GM18505 (cell line): ENCODE results near the gene NGB.
"Not testable (repeated sequence)": the region's sequence is repeated elsewhere in the genome, so short reads cannot be mapped to it uniquely, and the experiment has no call there.

ENCODE experiments used
- ATAC-seq: cut with Tn5 transposase; IDR thresholded peaks from one replicate; pipeline ENCODE4 v1.9.1; 2021; ENCODE audit not compliant: unreplicated experiment
- POLR2A ChIP-seq: IDR thresholded peaks from 4 replicates; pipeline ENCODE4 v1.6.1; 2011; ENCODE audit warnings: borderline replicate concordance; ENCODE audit not compliant: insufficient read depth, insufficient read length; ENCODE audit errors: extremely low read depth

Gene NGB

DNA sequence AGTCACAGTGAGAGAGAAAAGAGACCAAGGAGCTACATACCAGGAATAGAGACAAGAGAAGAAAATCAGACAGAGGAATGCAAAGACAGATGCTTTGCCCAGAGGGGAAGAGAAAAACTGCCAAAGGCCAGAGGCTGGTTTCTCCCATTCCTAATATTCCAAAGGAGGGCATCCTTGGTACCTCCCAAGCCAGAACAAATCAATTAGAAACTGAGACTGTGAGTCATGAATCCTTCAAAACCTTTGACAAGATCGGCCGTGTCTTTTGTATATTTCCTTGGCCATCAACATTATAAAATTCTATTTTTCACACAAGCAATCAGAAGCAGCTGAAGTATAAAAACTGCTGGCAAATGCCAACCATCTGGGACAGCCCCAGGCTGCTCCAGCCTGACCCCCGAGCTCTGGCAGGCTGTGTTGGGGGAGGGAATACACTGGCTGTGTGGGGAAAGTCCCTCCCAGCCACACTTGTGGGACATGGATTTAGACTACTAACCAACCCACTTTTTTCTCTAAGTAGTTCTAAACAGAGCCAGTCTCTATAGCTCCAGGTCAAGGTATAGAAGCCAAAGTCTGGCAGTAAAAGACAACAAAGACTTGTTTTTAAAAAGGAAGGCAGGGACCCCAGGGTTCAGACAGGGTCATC is 36.0 kb upstream of the NGB start:
- no peak for ATAC-seq
- no peak for TF ChIP-seq POLR2A

DNA sequence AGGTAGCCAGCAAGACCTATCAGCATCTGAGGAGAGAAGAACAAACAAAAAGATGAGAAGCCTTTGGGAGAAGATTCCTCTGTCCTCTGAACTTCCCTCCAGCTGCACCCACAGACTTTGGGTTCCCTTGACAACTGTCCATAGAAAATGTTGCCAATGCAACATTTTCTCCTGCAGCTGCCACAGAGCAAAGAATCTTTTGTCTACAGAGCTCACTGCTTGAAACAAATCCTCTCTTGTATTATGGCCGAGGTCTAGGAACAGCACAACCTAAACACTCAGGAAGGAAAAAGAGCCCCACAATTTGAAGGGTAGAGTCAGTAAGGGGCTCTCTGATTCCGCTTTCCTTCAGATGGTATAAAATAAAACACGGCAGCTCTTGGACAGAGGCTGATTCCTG is 35.4 kb upstream of the NGB start:
- ATAC-seq = no peak

DNA sequence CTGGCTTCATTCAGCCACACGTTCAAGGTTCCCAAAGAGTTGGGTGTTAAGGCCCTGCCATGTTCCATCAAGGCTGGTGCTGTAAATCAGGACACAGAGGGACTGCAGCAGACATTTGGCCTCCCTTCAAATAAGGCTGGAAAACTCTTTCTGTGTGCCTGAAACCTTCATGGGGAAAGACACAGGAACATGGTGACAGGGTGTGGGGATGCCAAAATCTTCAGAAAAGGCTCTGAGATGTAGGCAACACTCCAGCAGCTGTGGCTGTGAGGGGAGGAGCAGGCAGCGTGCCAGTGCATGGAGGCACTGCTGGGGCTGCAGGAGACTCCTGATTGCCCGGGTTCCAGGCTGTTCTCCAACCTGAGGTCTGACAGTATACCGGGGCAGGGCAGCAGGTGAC is 34.7 kb upstream of the NGB start:
- no peak for ATAC-seq
- no peak for TF ChIP-seq POLR2A

More for the DNA sequence above, 35.4 kb upstream of the NGB start:
- no peak for TF ChIP-seq POLR2A

DNA sequence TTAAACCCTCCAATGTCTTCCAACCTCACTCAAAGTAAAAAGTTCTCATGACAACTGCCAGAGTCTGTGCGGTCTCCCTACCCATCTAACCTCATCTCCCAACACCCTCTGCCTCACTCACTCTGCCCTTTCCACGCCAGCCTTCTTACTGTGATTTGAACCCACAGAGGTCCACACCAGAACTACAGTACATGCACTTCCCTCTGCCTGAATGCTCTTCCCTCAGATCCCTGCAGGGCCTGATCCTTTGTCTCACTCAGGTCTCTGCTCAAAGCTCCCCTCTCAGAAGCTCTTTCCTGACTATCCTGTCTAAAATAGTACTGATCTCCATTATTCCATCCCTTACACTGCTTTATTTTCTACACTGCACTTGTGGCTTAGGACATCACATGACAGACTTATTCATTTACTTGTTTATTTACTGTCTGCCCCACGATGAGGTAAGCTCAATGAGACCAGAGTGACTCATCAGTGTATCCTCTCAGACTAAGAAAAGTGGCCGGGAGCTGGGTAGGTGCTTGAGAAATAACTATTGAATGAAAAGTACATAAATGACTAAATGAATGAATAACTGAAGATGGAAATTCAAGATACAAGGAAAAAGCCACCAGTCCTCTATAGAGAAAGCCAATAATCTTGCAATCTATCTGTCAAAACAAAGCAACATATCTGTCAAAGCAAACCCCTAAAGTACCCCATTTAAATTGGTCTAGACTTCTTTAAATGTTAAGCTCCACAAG is 32.6 kb upstream of the NGB start:
- ATAC-seq = no peak
- no peak for TF ChIP-seq POLR2A

DNA sequence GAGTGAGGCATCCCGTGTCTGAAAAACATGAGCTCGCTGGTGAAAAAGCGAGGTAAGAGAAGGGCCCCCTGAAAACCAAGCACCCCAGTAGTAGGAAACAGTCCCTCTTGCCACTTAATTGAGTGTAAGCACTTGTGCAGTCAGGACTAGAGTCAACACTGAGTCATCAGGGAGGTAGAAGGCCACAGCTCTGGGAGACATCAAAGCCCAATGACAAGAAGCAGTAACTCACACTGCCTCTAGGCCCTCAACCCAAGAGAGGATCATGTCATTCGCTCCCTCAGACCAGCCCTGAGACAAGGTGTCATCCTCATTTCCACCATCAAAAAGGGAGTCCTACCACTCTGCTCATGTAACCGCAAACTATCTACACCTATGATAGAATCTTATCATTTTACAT is 31.9 kb upstream of the NGB start:
- TF ChIP-seq POLR2A = no peak
- ATAC-seq = no peak

DNA sequence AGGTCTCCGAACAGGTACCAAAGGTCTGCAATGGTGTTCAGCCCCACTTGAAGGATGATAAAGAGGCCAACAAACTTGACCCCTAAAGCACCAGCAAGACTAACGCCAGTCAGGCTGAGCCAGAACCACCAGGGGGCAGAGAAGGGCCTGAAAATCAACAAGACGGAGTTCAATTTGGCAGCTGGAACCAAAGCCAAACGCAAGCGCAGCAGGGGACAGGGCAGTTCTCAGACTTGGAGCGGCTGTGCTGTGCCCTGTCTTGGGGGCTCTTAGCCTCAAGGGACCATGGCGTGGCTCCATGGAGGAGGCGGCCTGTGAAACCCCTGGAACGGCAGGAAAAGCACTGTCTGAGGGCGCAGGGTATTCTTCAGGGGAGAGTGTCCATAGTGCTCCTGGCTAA is 30.1 kb upstream of the NGB start:
- no peak for ATAC-seq
- TF ChIP-seq POLR2A = no peak

DNA sequence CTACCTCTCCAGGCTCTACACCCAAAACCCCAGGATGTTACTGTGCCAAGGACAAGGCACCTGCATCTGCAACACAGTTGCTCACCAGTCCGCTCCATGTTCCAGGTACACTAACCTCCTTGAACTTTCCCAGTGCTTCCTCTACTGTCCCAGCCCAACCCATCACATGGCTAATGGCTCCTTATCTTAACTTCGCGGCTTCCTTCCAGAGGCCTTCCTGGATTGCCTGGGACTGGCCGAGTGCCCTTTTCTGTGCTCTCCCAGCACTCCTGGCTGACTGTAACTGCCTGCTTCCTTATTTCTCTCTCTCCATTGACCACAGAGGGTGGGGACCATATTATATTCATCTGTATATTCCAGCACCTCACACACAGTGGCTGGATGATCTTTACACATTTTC is 28.8 kb upstream of the NGB start:
- no peak for ATAC-seq
- TF ChIP-seq POLR2A = no peak

DNA sequence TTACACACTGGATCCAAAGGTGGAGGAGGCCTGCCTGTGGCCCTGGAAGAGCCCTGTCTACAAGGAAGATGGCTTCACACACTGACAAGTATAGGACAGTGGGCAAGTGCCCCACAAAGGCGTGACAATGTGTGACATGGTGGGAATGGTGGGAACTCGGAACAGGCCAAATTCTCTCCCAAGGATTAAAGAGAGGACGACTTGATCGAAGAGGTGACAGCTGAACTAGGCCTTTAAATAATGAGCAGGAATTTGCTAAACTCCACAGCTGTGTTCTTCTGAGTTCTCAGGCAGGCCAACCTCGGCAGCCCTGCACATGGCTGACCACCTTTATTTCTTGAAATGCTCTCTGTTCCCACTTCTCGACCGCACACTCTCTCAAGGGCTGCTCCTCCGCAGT is 25.9 kb upstream of the NGB start:
- TF ChIP-seq POLR2A = no peak
- ATAC-seq = no peak

DNA sequence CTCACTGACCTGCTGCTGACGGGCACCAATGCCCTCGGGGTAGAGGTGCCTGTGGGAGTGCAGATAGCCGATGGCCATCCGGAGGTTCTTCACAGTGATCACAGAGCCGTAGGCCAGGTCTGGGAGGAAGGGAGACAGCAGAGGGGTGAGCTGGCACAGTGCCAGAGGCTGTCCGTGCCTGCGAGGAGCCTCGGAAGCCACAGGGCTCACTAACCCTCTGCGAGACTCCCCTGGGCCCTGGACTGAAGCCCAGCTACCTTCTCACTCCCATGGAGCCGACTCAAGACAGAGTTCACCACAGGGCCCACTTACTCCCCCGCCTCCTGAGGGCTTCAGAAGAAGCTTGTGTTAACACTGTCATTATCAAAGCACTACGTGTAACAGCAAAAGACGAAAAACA is 25.1 kb upstream of the NGB start:
- TF ChIP-seq POLR2A = no peak
- no peak for ATAC-seq

DNA sequence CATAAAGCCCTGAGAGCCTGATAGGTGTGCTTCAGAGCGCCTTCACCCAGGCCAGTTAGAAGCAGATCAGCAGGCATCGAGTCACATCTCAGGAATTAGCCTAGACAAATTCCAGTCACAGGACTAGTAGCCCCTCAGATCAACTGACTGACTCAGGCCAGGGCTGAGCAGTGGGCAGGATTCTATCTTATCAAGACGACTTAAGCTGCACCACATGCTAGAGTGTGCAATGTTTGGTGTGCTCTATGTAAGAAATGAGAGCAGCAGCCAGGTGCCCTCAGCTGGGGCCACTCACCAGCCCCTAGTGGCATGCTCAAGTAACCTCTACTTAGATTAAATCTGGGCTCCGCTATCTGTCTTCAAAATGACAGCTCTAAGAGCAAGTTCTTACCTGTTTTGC is 19.7 kb upstream of the NGB start:
- ATAC-seq = no peak
- TF ChIP-seq POLR2A = no peak

DNA sequence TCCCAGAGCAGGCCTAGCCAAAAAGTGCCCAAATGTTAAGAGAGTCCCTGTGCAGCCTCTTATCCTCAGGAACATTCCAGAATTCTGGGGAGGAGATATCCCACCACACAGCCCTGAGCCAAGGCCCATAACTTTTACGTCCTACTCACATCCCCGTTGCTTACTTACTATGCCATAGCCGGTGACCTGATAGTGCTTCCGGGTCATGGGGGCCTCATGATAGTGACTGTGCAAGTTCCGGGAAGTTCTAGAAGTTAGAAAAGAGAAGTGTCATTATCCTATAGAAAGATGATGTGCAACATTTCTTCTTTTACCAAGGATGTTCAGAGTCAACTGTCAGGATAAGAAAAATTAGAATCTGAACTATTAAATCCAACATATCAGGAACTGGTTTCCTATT is 15.6 kb upstream of the NGB start:
- no peak for ATAC-seq
- TF ChIP-seq POLR2A = no peak

DNA sequence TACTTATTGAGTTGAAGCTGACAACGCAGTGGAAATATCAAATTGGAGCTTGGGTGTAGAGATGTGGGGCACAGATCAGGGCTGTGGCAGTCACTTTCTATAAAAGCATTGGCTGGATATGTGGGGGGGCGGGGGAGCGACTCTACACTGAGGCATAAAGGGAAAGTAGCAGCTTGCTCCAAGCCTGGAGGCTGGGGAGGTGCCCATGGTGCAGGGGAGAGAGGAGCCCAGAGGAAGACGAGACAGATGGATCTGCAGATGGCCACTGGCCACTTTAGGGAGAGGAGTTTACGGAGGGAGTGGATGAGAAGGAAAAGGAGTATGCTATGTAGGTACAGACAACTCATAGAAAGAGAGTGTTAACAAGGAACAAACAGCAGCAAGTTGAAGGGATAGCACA is 13.5 kb upstream of the NGB start:
- no peak for ATAC-seq
- no peak for TF ChIP-seq POLR2A

DNA sequence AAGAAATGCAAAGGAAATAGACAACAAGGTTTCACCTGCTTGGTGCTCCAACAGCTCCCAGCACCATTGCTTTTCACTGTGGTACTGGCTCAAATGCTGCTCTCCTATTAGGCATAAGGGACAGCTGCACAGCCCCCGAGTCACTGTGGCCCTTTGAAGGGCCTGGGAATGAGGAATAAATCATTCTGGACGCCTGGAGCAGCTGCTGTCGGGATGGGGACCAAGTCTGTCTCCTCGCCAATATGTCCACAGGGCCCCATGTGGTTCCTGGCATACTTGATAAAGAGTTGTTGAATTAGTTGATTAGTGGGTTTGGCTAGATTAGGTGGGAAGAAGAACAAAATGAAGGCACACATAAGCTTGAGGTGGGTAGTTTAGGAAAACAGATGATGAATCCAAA is 13.1 kb upstream of the NGB start:
- TF ChIP-seq POLR2A = no peak

DNA sequence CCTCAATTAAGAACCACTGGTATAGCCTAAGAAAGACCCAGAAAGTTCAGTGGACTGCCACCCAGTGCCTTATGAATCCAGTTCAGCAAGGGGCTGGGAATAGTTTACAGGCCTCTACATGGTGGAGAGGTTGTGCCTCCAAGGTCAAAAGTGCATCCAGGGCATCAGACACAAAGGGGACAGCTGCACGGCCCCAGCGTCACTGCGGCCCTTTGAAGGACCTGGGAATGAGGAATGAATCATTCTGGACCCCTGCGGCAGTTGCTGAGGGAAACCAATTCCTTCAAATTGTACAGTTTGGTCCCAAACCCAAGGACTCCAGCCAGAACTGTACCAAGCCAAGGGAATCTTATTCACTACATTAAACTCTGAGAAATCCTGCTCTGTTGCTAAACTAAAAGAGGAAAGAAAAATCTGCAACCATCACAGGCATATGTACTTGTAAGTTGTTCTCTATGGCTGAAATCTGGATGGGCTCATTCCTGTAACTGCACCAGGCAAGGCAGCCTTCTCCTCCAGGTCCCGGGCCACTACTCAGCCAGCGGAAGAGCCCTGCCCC is 10.9 kb upstream of the NGB start:
- no peak for TF ChIP-seq POLR2A
- ATAC-seq = no peak

More for the DNA sequence above, 13.1 kb upstream of the NGB start:
- ATAC-seq = no peak

DNA sequence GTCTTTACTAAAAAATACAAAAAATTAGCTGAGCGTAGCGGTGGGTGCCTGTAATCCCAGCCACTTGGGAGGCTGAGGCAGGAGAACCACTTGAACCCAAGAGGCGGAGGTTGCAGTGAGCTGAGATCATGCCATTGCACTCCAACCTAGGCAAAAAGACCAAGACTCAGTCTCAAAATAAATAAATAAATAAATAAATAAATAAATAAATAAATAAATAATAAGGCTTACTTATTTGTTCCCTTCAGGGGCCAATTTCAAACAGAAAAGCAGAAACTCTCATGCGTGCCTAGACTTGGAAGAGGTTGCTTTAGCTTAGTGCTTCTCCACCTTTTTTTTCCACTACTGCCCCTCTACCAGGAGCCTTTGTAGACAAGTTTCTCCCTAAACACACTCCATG is 9.9 kb upstream of the NGB start:
- not testable (repeated sequence) for ATAC-seq

DNA sequence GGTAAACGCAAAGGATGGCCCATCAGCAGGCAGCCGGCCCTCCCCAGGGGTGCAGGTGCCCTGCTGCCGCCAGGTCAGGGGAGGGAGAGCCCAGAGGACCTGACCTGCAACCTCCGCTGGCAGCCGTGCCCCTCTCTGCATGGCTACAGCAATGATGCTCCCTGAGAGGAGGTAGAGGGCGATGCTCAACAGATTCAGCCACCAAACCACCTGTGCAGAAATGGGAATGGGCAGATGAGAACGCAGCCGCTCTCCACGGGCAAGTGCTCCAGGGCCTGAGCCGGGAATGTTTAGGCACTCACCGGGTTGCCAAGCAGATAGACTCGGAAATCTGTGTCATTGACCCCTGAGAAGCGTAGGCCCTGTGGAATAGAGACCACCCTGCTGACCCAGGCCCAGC is 8.7 kb upstream of the NGB start:
- no peak for ATAC-seq
- no peak for TF ChIP-seq POLR2A
